ENCODE measurements around the gene ADGRF5. TPM values are rescaled to one million over a fixed set of nuclear protein-coding genes. Genes with fewer than 3 reads are reported as not detected.

The ADGRF5 gene
- total RNA-seq, 3 donors from 2014 or later = 22.5 to 43.4 (median 41.6) TPM

GRCh38 chr6:46819561-46819960 lies 102.2 kb downstream of the ADGRF5 start:
- Histone ChIP-seq H3K4me3 (no peak overlapping the region), H3K27ac (no peak overlapping the region), H3K36me3 (no peaks in the 10 kb centered on the region), H3K4me1 (no peaks in the 10 kb centered on the region), H3K9me3 (no peaks in the 10 kb centered on the region), H3K27me3 (no peaks in the 10 kb centered on the region)
- TF ChIP-seq POLR2AphosphoS5 (IDR thresholded peaks at IDR 0.05) = no peak
- TF ChIP-seq POLR2A (IDR thresholded peaks at IDR 0.05) = no peak
- TF ChIP-seq CTCF (IDR thresholded peaks at IDR 0.05) = no peak
- no peak for DNase-seq (ENCODE audit: low spot score in 2 of 2)
- intact Hi-C loops (cut with DNase I; ENCODE audit: low total_unique reads) = no loop called here

- H3K4me1 ChIP-seq = no peaks in the 10 kb centered on the region
- DNase-seq (ENCODE audit: low spot score in 2 of 2) = no peak
- H3K27ac ChIP-seq = no peak overlapping the region
- TF ChIP-seq POLR2A (IDR thresholded peaks at IDR 0.05) = no peak
- TF ChIP-seq CTCF (IDR thresholded peaks at IDR 0.05) = no peak
- TF ChIP-seq POLR2AphosphoS5 (IDR thresholded peaks at IDR 0.05) = no peak
- H3K36me3 ChIP-seq = no peaks in the 10 kb centered on the region
- no peak overlapping the region for H3K4me3 ChIP-seq
- no peaks in the 10 kb centered on the region for H3K9me3 ChIP-seq
- intact Hi-C loops (cut with DNase I; ENCODE audit: low total_unique reads) = no loop called here
- H3K27me3 ChIP-seq = no peaks in the 10 kb centered on the region
Observed at GRCh38 chr6:46816626-46817025, 105.1 kb downstream of the ADGRF5 start.

GRCh38 chr6:46815130-46815529 lies 106.6 kb downstream of the ADGRF5 start:
- no peak for DNase-seq (ENCODE audit: low spot score in 2 of 2)
- no peak overlapping the region for H3K27ac ChIP-seq
- no peak for TF ChIP-seq CTCF (IDR thresholded peaks at IDR 0.05)
- H3K36me3 ChIP-seq = no peaks in the 10 kb centered on the region
- H3K27me3 ChIP-seq = no peaks in the 10 kb centered on the region
- no peaks in the 10 kb centered on the region for H3K4me1 ChIP-seq
- intact Hi-C loops (cut with DNase I; ENCODE audit: low total_unique reads) = no loop called here
- H3K9me3 ChIP-seq = no peaks in the 10 kb centered on the region
- no peak overlapping the region for H3K4me3 ChIP-seq

- no peaks in the 10 kb centered on the region for H3K36me3 ChIP-seq
- no peak overlapping the region for H3K27ac ChIP-seq
- no peaks in the 10 kb centered on the region for H3K27me3 ChIP-seq
- H3K4me1 ChIP-seq = no peaks in the 10 kb centered on the region
- intact Hi-C loops (cut with DNase I; ENCODE audit: low total_unique reads) = no loop called here
- no peak for DNase-seq (ENCODE audit: low spot score in 2 of 2)
- no peaks in the 10 kb centered on the region for H3K9me3 ChIP-seq
- H3K4me3 ChIP-seq = no peak overlapping the region
- TF ChIP-seq POLR2AphosphoS5 (IDR thresholded peaks at IDR 0.05) (no peak), POLR2A (IDR thresholded peaks at IDR 0.05) (no peak), CTCF (IDR thresholded peaks at IDR 0.05) (no peak)
Observed at GRCh38 chr6:46808806-46809205, 112.9 kb downstream of the ADGRF5 start.

Other genes with a start within 250 kb of the ADGRF5 start
- gene TDRD6, start 234.1 kb downstream of the ADGRF5 start, total RNA-seq = 1 to 10 TPM in 2 of 3 donors, under 1 TPM in 1; 0.66 to 2.5 (median 1.1) TPM
- 1 to 10 TPM in 2 of 3 donors, under 1 TPM in 1; 0.98 to 7.2 (median 1.3) TPM for gene PLA2G7, start 186.6 kb downstream of the ADGRF5 start, total RNA-seq
- gene ANKRD66, start 175.0 kb downstream of the ADGRF5 start, total RNA-seq = not detected
- gene MEP1A, start 128.5 kb downstream of the ADGRF5 start, total RNA-seq = 1 to 10 TPM in 1 of 3 donors, under 1 TPM in 1, not detected in 1; 0.29 to 1.3 TPM
- gene ADGRF1, start 120.4 kb upstream of the ADGRF5 start, total RNA-seq = 1 to 10 TPM in 1 of 3 donors, under 1 TPM in 1, not detected in 1; 0.66 to 3.5 TPM